Measurements from ENCODE around the gene HELZ2.

The HELZ2 gene

GRCh38 chr20:63578224-63579016 lies 4.4 kb upstream of the HELZ2 start:
- H3K4me3 ChIP-seq (ENCODE audit: low read depth, low read length) = no peak overlapping the region
- H3K27ac ChIP-seq = no peak overlapping the region
- TF ChIP-seq CTCF (IDR thresholded peaks at IDR 0.05; ENCODE audit: low read depth, low read length, missing control alignments) = no peak
- no peak for DNase-seq
- in situ Hi-C loops (cut with HindIII; ENCODE audit: low pct_ligation_motif_present, low sequenced_read_pairs) = loop anchor here (25.0 kb wide), 2 partner anchors 109 to 309 kb away; partner anchors contain the start of genes DNAJC5 and TNFRSF6B
- no peaks in the 10 kb centered on the region for H3K36me3 ChIP-seq (replicated peaks)
- H3K27me3 ChIP-seq (replicated peaks) = no peaks in the 10 kb centered on the region

GRCh38 chr20:63577317-63577894 lies 3.4 kb upstream of the HELZ2 start:
- no peak for TF ChIP-seq CTCF (IDR thresholded peaks at IDR 0.05; ENCODE audit: low read depth, low read length, missing control alignments)
- Histone ChIP-seq H3K36me3 (replicated peaks) (no peaks in the 10 kb centered on the region), H3K4me3 (ENCODE audit: low read depth, low read length) (no peak overlapping the region), H3K27ac (no peak overlapping the region), H3K27me3 (replicated peaks) (no peaks in the 10 kb centered on the region)
- DNase-seq = no peak
- in situ Hi-C loops (cut with HindIII; ENCODE audit: low pct_ligation_motif_present, low sequenced_read_pairs) = loop anchor here (25.0 kb wide), 2 partner anchors 110 to 310 kb away; partner anchors contain the start of genes DNAJC5 and TNFRSF6B

GRCh38 chr20:63576311-63576710 lies 2.3 kb upstream of the HELZ2 start:
- in situ Hi-C loops (cut with HindIII; ENCODE audit: low pct_ligation_motif_present, low sequenced_read_pairs) = loop anchor here (25.0 kb wide), 2 partner anchors 111 to 311 kb away; partner anchors contain the start of genes DNAJC5 and TNFRSF6B
- H3K4me3 ChIP-seq (ENCODE audit: low read depth, low read length) = no peak overlapping the region
- DNase-seq = no peak
- H3K27ac ChIP-seq = no peak overlapping the region
- H3K27me3 ChIP-seq (replicated peaks) = no peaks in the 10 kb centered on the region
- H3K36me3 ChIP-seq (replicated peaks) = no peaks in the 10 kb centered on the region
- no peak for TF ChIP-seq CTCF (IDR thresholded peaks at IDR 0.05; ENCODE audit: low read depth, low read length, missing control alignments)

GRCh38 chr20:63574829-63575743 lies 1.0 kb upstream of the HELZ2 start:
- in situ Hi-C loops (cut with HindIII; ENCODE audit: low pct_ligation_motif_present, low sequenced_read_pairs) = loop anchor here (25.0 kb wide), 2 partner anchors 112 to 312 kb away; partner anchors contain the start of genes DNAJC5 and TNFRSF6B
- Histone ChIP-seq H3K4me3 (ENCODE audit: low read depth, low read length) (no peak overlapping the region), H3K36me3 (replicated peaks) (no peaks in the 10 kb centered on the region), H3K27ac (no peak overlapping the region), H3K27me3 (replicated peaks) (no peaks in the 10 kb centered on the region)
- TF ChIP-seq CTCF (IDR thresholded peaks at IDR 0.05; ENCODE audit: low read depth, low read length, missing control alignments) = no peak
- no peak for DNase-seq

GRCh38 chr20:63573647-63574131 lies 350 bp downstream of the HELZ2 start:
- no peak for TF ChIP-seq CTCF (IDR thresholded peaks at IDR 0.05; ENCODE audit: low read depth, low read length, missing control alignments)
- Histone ChIP-seq H3K4me3 (ENCODE audit: low read depth, low read length) (peak overlapping the region; percentile 75), H3K36me3 (replicated peaks) (no peaks in the 10 kb centered on the region), H3K27me3 (replicated peaks) (no peaks in the 10 kb centered on the region), H3K27ac (no peak overlapping the region)
- in situ Hi-C loops (cut with HindIII; ENCODE audit: low pct_ligation_motif_present, low sequenced_read_pairs) = no loop called here
- no peak for DNase-seq
